GM19025 (cell line): ENCODE results near the gene GPM6B.
"Not testable (repeated sequence)": the region's sequence is repeated elsewhere in the genome, so short reads cannot be mapped to it uniquely, and the experiment has no call there.

Source experiments
- ATAC-seq: cut with Tn5 transposase; IDR thresholded peaks from one replicate; pipeline ENCODE4 v1.9.1; 2021; ENCODE audit warnings: mild to moderate bottlenecking, low read depth, moderate library complexity; ENCODE audit not compliant: unreplicated experiment

Gene GPM6B

DNA sequence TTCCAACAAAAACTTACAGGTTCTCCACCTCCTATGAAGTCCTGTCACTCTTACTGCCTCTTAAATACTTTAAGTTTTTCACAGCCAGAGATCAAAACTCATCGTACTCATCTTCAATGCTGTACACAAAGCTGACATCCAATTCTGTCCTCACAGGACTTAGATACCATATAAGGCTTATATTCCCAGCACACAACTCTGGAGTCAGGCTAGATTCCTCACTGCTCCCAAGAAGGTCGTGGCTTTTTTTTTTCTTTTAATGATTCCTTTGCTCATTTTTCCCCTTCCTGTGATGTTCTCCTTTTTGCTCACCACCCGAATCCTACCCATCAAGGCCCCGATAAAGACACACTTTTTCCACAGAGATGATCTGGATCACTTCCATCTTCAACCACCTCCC, 83.4 kb downstream of the GPM6B start:
- no peak for ATAC-seq

DNA sequence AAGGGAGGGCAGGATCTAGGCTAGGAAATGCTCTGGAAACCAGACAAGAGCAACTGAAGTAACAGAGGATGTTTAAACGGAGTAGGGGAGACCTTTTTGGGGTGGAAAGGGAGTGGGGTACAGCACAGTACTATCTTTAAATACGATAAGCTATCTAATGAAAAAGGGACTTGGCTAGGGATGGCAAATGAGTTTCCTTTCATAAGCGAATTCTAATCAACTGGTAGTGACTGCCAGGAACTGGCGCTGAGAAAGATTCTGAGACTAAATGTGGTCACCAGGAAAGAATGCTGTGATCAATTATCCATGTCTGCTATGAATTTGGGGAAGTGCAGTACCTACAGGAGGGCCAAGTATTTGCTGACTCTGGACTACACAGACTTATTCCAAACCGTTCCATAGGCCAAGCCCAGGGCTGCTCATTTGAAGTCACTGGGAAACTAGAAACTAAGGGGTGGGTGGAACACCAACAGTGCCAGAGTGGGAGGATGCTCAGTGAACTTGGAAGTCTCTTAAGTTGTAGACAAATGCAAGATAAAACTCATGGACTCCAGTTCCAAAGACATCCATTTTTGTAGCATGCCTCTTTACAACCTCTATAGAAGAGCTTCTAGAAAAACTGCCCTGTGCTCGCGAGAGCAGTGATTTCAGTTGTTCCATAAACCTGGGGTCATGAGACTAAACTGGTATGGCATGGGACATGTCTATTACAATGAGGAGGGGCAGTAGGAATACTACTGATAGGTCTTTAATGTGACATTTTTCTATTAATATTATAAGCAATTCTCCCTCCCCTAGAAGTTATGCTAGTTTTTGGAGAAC, 84.4 kb downstream of the GPM6B start:
- ATAC-seq, result no peak

DNA sequence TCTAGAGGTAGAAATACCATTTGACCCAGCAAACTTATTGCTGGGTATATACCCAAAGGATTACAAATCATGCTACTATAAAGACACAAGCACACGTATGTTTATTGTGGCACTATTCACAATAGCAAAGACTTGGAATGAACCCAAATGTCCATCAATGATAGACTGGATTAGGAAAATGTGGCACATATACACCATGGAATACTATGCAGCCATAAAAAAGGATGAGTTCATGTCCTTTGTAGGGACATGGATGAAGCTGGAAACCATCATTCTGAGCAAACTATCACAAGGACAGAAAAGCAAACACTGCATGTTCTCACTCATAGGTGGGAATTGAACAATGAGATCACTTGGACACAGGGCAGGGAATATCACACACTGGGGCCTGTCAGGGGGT, 86.4 kb downstream of the GPM6B start:
- not testable (repeated sequence) for ATAC-seq

DNA sequence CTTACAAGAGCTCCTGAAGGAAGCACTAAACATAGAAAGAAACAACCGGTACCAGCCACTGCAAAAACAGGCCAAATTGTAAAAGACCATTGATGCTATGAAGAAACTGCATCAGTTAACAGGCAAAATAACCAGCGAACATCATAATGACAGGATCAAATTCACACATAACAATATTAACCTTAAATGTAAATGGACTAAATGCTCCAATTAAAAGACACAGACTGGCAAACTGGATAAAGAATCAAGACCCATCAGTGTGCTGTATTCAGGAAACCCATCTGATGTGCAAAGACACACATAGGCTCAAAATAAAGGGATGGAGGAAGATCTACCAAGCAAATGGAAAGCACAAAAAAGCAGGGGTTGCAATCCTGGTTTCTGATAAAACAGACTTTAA, 90.3 kb downstream of the GPM6B start:
- not testable (repeated sequence) for ATAC-seq

DNA sequence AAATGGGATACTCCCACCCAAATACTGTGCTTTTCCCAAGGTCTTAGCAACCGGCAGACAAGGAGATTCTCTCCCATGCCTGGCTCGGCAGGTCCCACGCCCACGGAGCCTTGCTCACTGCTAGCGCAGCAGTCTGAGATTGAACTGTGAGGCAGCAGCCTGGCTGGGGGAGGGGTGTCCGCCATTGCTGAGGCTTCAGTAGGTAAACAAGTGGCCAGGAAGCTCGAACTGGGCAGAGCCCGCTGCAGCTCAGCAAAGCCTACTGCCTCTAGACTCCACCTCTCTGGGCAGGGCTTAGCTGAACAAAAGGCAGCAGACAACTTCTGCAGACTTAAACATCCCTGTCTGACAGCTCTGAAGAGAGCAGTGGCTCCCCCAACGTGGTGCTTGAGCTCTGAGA, 92.0 kb downstream of the GPM6B start:
- not testable (repeated sequence) for ATAC-seq

DNA sequence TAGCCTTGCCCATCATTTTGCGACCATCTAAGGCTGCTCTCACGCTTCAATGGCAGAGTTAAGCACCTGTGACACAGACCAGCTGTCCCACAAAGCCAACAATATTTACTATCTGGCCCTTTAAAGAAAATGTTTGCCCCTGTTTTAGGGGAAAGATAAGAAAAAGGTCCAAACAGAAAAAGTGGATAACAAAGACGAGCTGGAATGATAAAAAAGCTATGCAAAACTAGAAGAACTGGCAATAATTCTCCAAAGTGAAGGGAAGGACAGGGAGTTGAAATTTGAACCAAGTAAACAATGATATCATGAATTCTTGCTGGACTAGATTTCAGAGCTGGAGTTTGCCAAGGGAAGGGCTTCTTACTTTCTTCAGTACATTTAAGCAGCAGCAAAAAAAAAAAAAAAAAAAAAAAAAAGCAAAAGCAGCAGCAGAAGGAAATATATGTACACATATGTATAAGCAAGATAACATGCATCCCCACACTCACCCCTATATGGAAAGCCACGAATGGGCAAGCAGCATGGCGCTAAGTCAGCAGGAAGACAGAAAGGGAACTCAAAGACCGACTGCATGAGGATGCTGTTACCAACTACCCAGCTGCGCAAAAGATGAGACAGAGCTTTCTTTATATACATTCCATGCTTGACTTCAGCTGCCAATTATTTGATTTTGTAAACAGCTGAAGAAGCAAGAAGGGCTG, 94.9 kb downstream of the GPM6B start:
- no peak for ATAC-seq

DNA sequence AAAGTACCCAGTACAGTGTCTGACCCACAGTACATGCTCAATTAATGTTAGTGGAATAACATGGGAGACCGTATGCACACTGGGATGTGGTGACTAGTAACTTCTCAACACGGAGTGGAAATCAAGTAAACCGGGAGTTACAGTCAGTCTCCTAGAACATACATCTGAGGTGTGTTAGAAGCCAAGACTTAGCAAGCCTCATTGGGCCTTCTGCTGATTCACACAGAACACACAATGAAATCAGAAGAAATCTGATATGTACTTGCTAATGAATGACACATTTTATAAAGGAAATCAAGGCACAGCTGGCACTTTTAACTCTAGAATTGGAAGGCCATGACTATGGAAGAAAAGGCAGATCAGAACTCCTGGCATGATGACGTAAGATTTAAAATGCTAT, 95.5 kb downstream of the GPM6B start:
- ATAC-seq, result no peak
